Measurements from ENCODE around the gene PSMB8.

Gene PSMB8

GRCh38 chr6:32830017-32830416, 13.8 kb downstream of the PSMB8 start:
- TF ChIP-seq TAF1 (IDR thresholded peaks at IDR 0.05; ENCODE audit: borderline replicate concordance, insufficient read depth, low read length) (no peak), REST (IDR thresholded peaks at IDR 0.05; ENCODE audit: insufficient read depth in 1 of 2, low read depth in 2 of 2, low read length in 2 of 2) (no peak), SIN3A (IDR thresholded peaks at IDR 0.05; ENCODE audit: borderline replicate concordance, insufficient read depth, low read length) (no peak), POLR2AphosphoS5 (IDR thresholded peaks at IDR 0.05; ENCODE audit: low read depth, low read length) (no peak), FOXP2 (optimal IDR thresholded peaks at IDR 0.05; ENCODE audit: borderline replicate concordance, extremely low read depth, extremely low read length, insufficient read depth) (no peak)

- TF ChIP-seq SIN3A (IDR thresholded peaks at IDR 0.05; ENCODE audit: borderline replicate concordance, insufficient read depth, low read length) (no peak), FOXP2 (optimal IDR thresholded peaks at IDR 0.05; ENCODE audit: borderline replicate concordance, extremely low read depth, extremely low read length, insufficient read depth) (no peak), TAF1 (IDR thresholded peaks at IDR 0.05; ENCODE audit: borderline replicate concordance, insufficient read depth, low read length) (no peak), POLR2AphosphoS5 (IDR thresholded peaks at IDR 0.05; ENCODE audit: low read depth, low read length) (no peak), REST (IDR thresholded peaks at IDR 0.05; ENCODE audit: insufficient read depth in 1 of 2, low read depth in 2 of 2, low read length in 2 of 2) (no peak)
Observed at GRCh38 chr6:32829495-32829894, 14.4 kb downstream of the PSMB8 start.

GRCh38 chr6:32827025-32827424, 16.8 kb downstream of the PSMB8 start:
- no peak for TF ChIP-seq FOXP2 (optimal IDR thresholded peaks at IDR 0.05; ENCODE audit: borderline replicate concordance, extremely low read depth, extremely low read length, insufficient read depth)
- no peak for TF ChIP-seq TAF1 (IDR thresholded peaks at IDR 0.05; ENCODE audit: borderline replicate concordance, insufficient read depth, low read length)
- TF ChIP-seq SIN3A (IDR thresholded peaks at IDR 0.05; ENCODE audit: borderline replicate concordance, insufficient read depth, low read length), result no peak
- no peak for TF ChIP-seq POLR2AphosphoS5 (IDR thresholded peaks at IDR 0.05; ENCODE audit: low read depth, low read length)
- no peak for TF ChIP-seq REST (IDR thresholded peaks at IDR 0.05; ENCODE audit: insufficient read depth in 1 of 2, low read depth in 2 of 2, low read length in 2 of 2)

- no peak for TF ChIP-seq POLR2AphosphoS5 (IDR thresholded peaks at IDR 0.05; ENCODE audit: low read depth, low read length)
- no peak for TF ChIP-seq FOXP2 (optimal IDR thresholded peaks at IDR 0.05; ENCODE audit: borderline replicate concordance, extremely low read depth, extremely low read length, insufficient read depth)
- TF ChIP-seq TAF1 (IDR thresholded peaks at IDR 0.05; ENCODE audit: borderline replicate concordance, insufficient read depth, low read length), result no peak
- TF ChIP-seq SIN3A (IDR thresholded peaks at IDR 0.05; ENCODE audit: borderline replicate concordance, insufficient read depth, low read length), result no peak
- no peak for TF ChIP-seq REST (IDR thresholded peaks at IDR 0.05; ENCODE audit: insufficient read depth in 1 of 2, low read depth in 2 of 2, low read length in 2 of 2)
Observed at GRCh38 chr6:32825966-32826365, 17.9 kb downstream of the PSMB8 start.

GRCh38 chr6:32819729-32820128, 24.1 kb downstream of the PSMB8 start:
- TF ChIP-seq POLR2AphosphoS5 (IDR thresholded peaks at IDR 0.05; ENCODE audit: low read depth, low read length), result no peak
- no peak for TF ChIP-seq REST (IDR thresholded peaks at IDR 0.05; ENCODE audit: insufficient read depth in 1 of 2, low read depth in 2 of 2, low read length in 2 of 2)
- TF ChIP-seq SIN3A (IDR thresholded peaks at IDR 0.05; ENCODE audit: borderline replicate concordance, insufficient read depth, low read length), result no peak
- TF ChIP-seq FOXP2 (optimal IDR thresholded peaks at IDR 0.05; ENCODE audit: borderline replicate concordance, extremely low read depth, extremely low read length, insufficient read depth), result no peak
- no peak for TF ChIP-seq TAF1 (IDR thresholded peaks at IDR 0.05; ENCODE audit: borderline replicate concordance, insufficient read depth, low read length)

Data from PFSK-1 (cell line).